Measurements from ENCODE around the gene KRT79. TPM values are rescaled to one million over a fixed set of nuclear protein-coding genes. Genes with fewer than 3 reads are reported as not detected.

Gene KRT79
- total and polyA plus RNA-seq, 9 of the 15 experiments (the other 6 are each of a cell fraction or from before 2014, with no cell fraction given) = 0.03 to 2.3 (median 0.23) TPM; not detected in 2

DNA sequence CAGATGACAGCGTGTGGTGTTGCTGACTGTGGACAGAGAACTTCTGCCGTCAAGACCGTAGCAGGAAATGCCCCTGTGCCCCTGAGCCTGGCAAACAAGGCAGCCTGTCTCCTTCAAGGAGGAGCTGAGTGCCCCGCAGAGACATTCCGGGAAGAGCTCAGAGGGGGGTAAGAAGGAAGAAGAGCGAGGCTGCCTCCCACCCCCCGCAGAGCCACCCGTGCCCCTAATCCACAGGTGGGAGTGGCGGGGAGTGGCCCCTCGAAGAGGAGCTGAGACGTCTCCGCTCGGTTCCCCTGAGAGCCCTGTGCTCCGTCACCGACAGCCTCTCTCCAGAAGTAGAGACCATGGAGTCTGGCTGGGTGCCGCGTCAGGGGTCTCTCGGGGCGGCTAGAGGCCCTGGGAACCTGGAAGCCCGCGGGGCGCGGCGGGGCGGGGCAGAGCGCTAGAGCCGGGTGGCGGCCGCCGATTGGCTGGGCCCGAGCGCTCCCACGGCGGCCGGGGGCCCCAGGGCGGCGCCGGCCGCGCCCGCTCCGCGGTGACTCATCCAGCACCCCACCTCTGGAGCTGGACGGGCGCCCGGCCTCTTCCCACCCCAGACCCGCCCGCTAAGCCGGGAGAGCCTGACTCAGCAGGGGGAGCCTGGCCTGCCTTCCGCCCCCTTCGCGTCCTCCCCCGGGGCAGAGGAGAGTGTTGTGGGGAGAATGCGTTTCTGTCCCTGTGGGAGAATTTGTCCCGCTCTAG lies 39.9 kb upstream of the KRT79 start (continued):
- TF ChIP-seq, protein P1, sequence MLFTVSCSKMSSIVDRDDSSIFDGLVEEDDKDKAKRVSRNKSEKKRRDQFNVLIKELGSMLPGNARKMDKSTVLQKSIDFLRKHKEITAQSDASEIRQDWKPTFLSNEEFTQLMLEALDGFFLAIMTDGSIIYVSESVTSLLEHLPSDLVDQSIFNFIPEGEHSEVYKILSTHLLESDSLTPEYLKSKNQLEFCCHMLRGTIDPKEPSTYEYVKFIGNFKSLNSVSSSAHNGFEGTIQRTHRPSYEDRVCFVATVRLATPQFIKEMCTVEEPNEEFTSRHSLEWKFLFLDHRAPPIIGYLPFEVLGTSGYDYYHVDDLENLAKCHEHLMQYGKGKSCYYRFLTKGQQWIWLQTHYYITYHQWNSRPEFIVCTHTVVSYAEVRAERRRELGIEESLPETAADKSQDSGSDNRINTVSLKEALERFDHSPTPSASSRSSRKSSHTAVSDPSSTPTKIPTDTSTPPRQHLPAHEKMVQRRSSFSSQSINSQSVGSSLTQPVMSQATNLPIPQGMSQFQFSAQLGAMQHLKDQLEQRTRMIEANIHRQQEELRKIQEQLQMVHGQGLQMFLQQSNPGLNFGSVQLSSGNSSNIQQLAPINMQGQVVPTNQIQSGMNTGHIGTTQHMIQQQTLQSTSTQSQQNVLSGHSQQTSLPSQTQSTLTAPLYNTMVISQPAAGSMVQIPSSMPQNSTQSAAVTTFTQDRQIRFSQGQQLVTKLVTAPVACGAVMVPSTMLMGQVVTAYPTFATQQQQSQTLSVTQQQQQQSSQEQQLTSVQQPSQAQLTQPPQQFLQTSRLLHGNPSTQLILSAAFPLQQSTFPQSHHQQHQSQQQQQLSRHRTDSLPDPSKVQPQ (CRISPR knock-in tag; IDR thresholded peaks at IDR 0.05; ENCODE audit: borderline replicate concordance) = no peak
- TF ChIP-seq, protein P2, sequence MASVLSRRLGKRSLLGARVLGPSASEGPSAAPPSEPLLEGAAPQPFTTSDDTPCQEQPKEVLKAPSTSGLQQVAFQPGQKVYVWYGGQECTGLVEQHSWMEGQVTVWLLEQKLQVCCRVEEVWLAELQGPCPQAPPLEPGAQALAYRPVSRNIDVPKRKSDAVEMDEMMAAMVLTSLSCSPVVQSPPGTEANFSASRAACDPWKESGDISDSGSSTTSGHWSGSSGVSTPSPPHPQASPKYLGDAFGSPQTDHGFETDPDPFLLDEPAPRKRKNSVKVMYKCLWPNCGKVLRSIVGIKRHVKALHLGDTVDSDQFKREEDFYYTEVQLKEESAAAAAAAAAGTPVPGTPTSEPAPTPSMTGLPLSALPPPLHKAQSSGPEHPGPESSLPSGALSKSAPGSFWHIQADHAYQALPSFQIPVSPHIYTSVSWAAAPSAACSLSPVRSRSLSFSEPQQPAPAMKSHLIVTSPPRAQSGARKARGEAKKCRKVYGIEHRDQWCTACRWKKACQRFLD (CRISPR knock-in tag; IDR thresholded peaks at IDR 0.05) = peak; percentile 65; the same call in 1 of the 2 replicates
- TF ChIP-seq SIX5 (IDR thresholded peaks at IDR 0.05; ENCODE audit: borderline replicate concordance in 1 of 2, insufficient read depth in 1 of 2, low read depth in 1 of 2, low read length in 2 of 2) (no peak), ZNF57 (CRISPR knock-in tag; IDR thresholded peaks at IDR 0.05) (no peak), BRD4 (IDR thresholded peaks at IDR 0.05) (no peak), SP1 (CRISPR knock-in tag; IDR thresholded peaks at IDR 0.05) (no peak), ZC3H8 (IDR thresholded peaks at IDR 0.05) (no peak), ZNF436 (CRISPR knock-in tag; IDR thresholded peaks at IDR 0.05) (no peak), ZNF561 (CRISPR knock-in tag; conservative IDR thresholded peaks at IDR 0.05) (0 out of 2 replicates have a peak, but pooled peaks have one; percentile 15), TBP (optimal IDR thresholded peaks at IDR 0.05; ENCODE audit: low read depth, low read length) (peak; percentile 80), SIN3B (IDR thresholded peaks at IDR 0.05; ENCODE audit: low read depth) (no peak), TRIM24 (IDR thresholded peaks at IDR 0.05) (peak; percentile 18 to 79; a peak in 2 of 4 replicates)
- TF ChIP-seq, protein P3, sequence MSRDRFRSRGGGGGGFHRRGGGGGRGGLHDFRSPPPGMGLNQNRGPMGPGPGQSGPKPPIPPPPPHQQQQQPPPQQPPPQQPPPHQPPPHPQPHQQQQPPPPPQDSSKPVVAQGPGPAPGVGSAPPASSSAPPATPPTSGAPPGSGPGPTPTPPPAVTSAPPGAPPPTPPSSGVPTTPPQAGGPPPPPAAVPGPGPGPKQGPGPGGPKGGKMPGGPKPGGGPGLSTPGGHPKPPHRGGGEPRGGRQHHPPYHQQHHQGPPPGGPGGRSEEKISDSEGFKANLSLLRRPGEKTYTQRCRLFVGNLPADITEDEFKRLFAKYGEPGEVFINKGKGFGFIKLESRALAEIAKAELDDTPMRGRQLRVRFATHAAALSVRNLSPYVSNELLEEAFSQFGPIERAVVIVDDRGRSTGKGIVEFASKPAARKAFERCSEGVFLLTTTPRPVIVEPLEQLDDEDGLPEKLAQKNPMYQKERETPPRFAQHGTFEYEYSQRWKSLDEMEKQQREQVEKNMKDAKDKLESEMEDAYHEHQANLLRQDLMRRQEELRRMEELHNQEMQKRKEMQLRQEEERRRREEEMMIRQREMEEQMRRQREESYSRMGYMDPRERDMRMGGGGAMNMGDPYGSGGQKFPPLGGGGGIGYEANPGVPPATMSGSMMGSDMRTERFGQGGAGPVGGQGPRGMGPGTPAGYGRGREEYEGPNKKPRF (IDR thresholded peaks at IDR 0.05; ENCODE audit: low read depth, low read length) = no peak
- TF ChIP-seq, protein P4, sequence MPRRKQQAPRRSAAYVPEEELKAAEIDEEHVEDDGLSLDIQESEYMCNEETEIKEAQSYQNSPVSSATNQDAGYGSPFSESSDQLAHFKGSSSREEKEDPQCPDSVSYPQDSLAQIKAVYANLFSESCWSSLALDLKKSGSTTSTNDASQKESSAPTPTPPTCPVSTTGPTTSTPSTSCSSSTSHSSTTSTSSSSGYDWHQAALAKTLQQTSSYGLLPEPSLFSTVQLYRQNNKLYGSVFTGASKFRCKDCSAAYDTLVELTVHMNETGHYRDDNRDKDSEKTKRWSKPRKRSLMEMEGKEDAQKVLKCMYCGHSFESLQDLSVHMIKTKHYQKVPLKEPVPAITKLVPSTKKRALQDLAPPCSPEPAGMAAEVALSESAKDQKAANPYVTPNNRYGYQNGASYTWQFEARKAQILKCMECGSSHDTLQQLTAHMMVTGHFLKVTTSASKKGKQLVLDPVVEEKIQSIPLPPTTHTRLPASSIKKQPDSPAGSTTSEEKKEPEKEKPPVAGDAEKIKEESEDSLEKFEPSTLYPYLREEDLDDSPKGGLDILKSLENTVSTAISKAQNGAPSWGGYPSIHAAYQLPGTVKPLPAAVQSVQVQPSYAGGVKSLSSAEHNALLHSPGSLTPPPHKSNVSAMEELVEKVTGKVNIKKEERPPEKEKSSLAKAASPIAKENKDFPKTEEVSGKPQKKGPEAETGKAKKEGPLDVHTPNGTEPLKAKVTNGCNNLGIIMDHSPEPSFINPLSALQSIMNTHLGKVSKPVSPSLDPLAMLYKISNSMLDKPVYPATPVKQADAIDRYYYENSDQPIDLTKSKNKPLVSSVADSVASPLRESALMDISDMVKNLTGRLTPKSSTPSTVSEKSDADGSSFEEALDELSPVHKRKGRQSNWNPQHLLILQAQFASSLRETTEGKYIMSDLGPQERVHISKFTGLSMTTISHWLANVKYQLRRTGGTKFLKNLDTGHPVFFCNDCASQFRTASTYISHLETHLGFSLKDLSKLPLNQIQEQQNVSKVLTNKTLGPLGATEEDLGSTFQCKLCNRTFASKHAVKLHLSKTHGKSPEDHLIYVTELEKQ (CRISPR knock-in tag; IDR thresholded peaks at IDR 0.05) = no peak

Measured in K562 (cell line).